Activated T-helper 1 cell treated with anti-CD3 and anti-CD28 coated beads, Interleukin-12 subunit alpha, Interleukin-12 subunit beta, Interleukin-2, Interleukin-4 antibody, amounts not matched to agents 30 ng/mL and 10 ng/mL and 1 ng/mL, durations not matched to agents 14 hours and 24 hours and 36 hours (primary cell): Measurements from ENCODE around the gene CSNK1G1. TPM values are rescaled to one million over a fixed set of nuclear protein-coding genes. Genes with fewer than 3 reads are reported as not detected.
"Not testable (repeated sequence)": the region's sequence is repeated elsewhere in the genome, so short reads cannot be mapped to it uniquely, and the experiment has no call there.

Source experiments
- DNase-seq: peaks from one replicate; pipeline ENCODE4 v3.0.0; 2021; ENCODE audit warnings: low spot score
- H3K27ac Mint-ChIP-seq: one replicate; pipeline ENCODE4 v1.8.0; 2021; ENCODE audit warnings: mild to moderate bottlenecking, mixed read lengths
- H3K27me3 Mint-ChIP-seq: one replicate; pipeline ENCODE4 v1.8.0; 2022; ENCODE audit warnings: mild to moderate bottlenecking, moderate library complexity, mixed read lengths; ENCODE audit not compliant: insufficient read depth
- H3K36me3 Mint-ChIP-seq: one replicate; pipeline ENCODE4 v1.8.0; 2021; ENCODE audit warnings: low read depth, mixed read lengths
- H3K4me1 Mint-ChIP-seq: one replicate; pipeline ENCODE4 v1.8.0; 2021; ENCODE audit warnings: low read depth, mixed read lengths
- H3K4me3 Mint-ChIP-seq: one replicate; pipeline ENCODE4 v1.8.0; 2021; ENCODE audit warnings: mild to moderate bottlenecking, moderate library complexity, mixed read lengths
- H3K9me3 Mint-ChIP-seq: one replicate; pipeline ENCODE4 v1.8.0; 2021; ENCODE audit warnings: mixed read lengths
- intact Hi-C: fragments of 100-400 bp; cut with micrococcal nuclease; formaldehyde crosslinking; loops from one replicate; pipeline ENCODE4 v1.15.1; 2024
- total RNA-seq: library from RNA; stranded (reverse); gene quantifications from 2 replicates; pipeline ENCODE4 v1.2.3, GENCODE V29; 2022

CSNK1G1 gene
- total RNA-seq, 1 donor from 2014 or later = 31.3 TPM

GRCh38 chr15:64275934-64276333 lies 80.0 kb downstream of the CSNK1G1 start:
- H3K9me3 Mint-ChIP-seq = no peaks in the 10 kb centered on the region
- H3K27me3 Mint-ChIP-seq = no peaks in the 10 kb centered on the region
- peaks cover 10% of the 10 kb centered on the region for H3K36me3 Mint-ChIP-seq
- H3K4me3 Mint-ChIP-seq = no peak overlapping the region
- H3K27ac Mint-ChIP-seq = no peak overlapping the region
- no peak for DNase-seq
- peaks cover 14% of the 10 kb centered on the region for H3K4me1 Mint-ChIP-seq
- intact Hi-C loops = no loop called here

GRCh38 chr15:64274341-64274950 lies 81.5 kb downstream of the CSNK1G1 start:
- Mint-ChIP-seq H3K4me1 (peaks cover 14% of the 10 kb centered on the region), H3K27ac (no peak overlapping the region)
- intact Hi-C loops = no loop called here

DNA sequence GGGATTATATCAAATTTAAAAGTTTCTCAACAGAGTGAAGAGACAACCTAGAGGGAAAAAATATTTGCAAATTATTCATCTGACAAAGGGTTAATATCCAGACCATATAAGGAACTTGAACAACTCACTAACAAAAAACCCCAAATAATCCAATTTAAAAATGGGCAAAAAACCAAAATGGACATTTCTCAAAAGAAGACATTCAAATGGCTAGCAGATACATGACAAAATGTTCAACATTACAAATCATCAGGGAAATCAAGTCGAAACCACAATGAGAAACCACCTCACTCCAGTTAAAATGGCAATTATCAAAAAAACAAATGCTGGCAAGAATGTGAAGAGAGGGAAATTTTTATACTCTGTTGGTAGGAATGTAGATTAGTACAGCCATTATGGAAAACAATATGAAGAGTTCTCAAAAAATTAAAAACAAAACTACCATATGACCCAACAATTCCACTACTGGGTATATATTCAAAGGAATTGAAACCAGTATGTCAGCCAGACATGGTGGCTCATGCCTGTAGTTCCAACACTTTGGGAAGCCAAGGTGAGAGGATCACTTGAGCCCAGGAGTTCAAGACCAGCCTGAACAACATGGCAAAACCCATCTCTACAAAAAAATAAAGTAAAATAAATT lies 88.5 kb downstream of the CSNK1G1 start:
- Mint-ChIP-seq H3K36me3 (peaks cover 41% of the 10 kb centered on the region), H3K9me3 (peaks cover 32% of the 10 kb centered on the region), H3K4me1 (peaks cover 33% of the 10 kb centered on the region), H3K27me3 (no peaks in the 10 kb centered on the region), H3K27ac (peak overlapping the region; percentile 33), H3K4me3 (no peak overlapping the region)
- intact Hi-C loops = loop anchor here (5.0 kb wide), 1 partner anchor 45 kb away; no protein-coding TSS in a partner anchor
- no peak for DNase-seq

More at GRCh38 chr15:64274341-64274950, 81.5 kb downstream of the CSNK1G1 start:
- Mint-ChIP-seq H3K36me3 (peaks cover 9% of the 10 kb centered on the region), H3K27me3 (no peaks in the 10 kb centered on the region), H3K4me3 (no peak overlapping the region), H3K9me3 (no peaks in the 10 kb centered on the region)
- DNase-seq = no peak

DNA sequence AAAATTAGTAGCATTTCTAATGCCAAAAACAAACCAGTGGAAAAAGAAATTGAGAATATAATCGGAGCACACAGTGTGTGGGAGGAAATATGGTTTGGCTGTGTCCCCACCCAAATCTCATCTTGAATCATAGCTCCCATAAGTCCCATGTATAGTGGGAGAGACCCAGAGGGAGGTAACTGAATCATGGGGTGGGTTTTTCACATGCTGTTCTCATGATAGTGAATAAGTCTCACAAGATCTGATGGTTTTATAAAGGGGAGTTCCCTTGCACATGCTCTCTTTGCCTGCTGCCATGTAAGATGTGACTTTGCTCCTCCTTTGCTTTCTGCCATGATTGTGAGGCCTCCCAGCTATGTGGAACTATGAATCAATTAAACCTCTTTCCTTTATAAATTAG lies 90.8 kb downstream of the CSNK1G1 start:
- peaks cover 40% of the 10 kb centered on the region for H3K4me1 Mint-ChIP-seq
- H3K36me3 Mint-ChIP-seq = peaks cover 41% of the 10 kb centered on the region
- H3K27me3 Mint-ChIP-seq, DNase-seq: not testable (repeated sequence)
- H3K4me3 Mint-ChIP-seq = peak overlapping the region; percentile 51
- peak overlapping the region; percentile 65 for H3K27ac Mint-ChIP-seq
- intact Hi-C loops = loop anchor here (1.0 to 5.0 kb wide), 2 partner anchors 17 to 43 kb away; no protein-coding TSS in a partner anchor
- peaks cover 32% of the 10 kb centered on the region for H3K9me3 Mint-ChIP-seq

DNA sequence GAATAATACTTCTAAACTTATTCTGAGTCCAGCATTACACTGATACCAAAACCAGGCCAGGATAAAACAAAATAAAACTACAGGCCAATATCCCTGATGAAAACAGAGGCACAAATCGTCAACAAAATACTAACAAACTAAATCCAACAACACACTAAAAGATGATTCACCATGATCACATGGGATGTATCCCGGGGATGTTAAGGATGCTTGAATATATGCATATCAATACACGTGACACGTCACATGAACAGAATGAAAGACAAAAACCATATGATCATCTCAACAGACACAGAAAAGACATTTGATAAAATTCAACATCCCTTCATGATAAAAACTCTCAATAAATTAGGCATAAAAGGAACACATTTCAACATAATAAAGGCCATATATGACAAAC lies 91.5 kb downstream of the CSNK1G1 start:
- Mint-ChIP-seq H3K4me1 (peaks cover 40% of the 10 kb centered on the region), H3K27me3 (no peaks in the 10 kb centered on the region), H3K9me3 (peaks cover 32% of the 10 kb centered on the region), H3K4me3 (no peak overlapping the region), H3K36me3 (peaks cover 41% of the 10 kb centered on the region), H3K27ac (no peak overlapping the region)
- DNase-seq = no peak
- intact Hi-C loops = no loop called here

DNA sequence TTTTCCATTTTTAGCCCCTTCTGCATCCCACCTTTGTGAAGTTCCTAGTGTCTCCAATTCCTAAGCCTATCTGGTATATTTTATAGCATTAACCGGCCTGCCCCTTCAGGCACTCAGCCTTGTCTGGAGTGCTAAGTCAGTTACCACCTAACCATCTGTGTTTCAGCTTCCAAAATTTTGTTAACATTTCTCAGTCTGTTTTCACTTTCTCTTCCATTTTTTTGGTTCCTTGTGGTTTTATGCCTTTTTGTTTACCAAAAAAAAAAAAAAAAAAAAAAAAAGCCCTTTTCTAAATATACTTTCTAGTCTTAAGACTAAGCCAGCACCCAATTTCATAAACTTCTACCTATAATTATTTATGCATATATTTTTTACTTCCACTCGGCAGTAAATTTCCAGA lies 92.4 kb downstream of the CSNK1G1 start:
- H3K27me3 Mint-ChIP-seq = no peaks in the 10 kb centered on the region
- H3K36me3 Mint-ChIP-seq = peaks cover 39% of the 10 kb centered on the region
- H3K9me3 Mint-ChIP-seq = peaks cover 32% of the 10 kb centered on the region
- DNase-seq = no peak
- H3K4me3 Mint-ChIP-seq = no peak overlapping the region
- H3K27ac Mint-ChIP-seq = no peak overlapping the region
- intact Hi-C loops = no loop called here
- peaks cover 40% of the 10 kb centered on the region for H3K4me1 Mint-ChIP-seq

- Mint-ChIP-seq H3K27me3 (no peaks in the 10 kb centered on the region), H3K27ac (no peak overlapping the region), H3K4me1 (peaks cover 17% of the 10 kb centered on the region), H3K36me3 (peaks cover 15% of the 10 kb centered on the region), H3K9me3 (peaks cover 4% of the 10 kb centered on the region), H3K4me3 (no peak overlapping the region)
- intact Hi-C loops = no loop called here
- no peak for DNase-seq
These were observed 99.9 kb downstream of the CSNK1G1 start for GRCh38 chr15:64256051-64256450.

- H3K4me3 Mint-ChIP-seq = no peak overlapping the region
- peaks cover 49% of the 10 kb centered on the region for H3K4me1 Mint-ChIP-seq
- no peak for DNase-seq
- intact Hi-C loops = no loop called here
- H3K27ac Mint-ChIP-seq = no peak overlapping the region
- H3K27me3 Mint-ChIP-seq = no peaks in the 10 kb centered on the region
- peaks cover 4% of the 10 kb centered on the region for H3K9me3 Mint-ChIP-seq
- peaks cover 21% of the 10 kb centered on the region for H3K36me3 Mint-ChIP-seq
These were observed 104.3 kb downstream of the CSNK1G1 start for GRCh38 chr15:64251658-64252057.

DNA sequence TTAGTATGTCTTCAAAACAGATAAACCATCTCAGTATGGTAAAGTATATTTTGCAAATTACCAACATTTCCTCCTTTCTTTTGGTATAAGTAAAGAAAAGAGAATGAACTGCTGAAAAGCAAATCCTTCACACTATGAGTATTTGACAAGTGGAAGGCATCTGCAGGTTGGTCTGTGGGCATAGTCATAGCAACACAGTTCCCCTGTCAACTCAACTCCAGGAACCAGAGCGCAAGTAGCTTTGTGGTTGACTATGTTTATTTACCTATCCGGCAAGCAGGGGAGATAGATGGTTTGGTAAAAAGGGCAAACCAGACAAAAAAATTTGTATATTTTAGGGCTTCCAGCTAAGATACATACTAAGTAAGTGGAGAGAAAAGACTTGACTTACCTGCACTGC lies 104.9 kb downstream of the CSNK1G1 start:
- no peak for DNase-seq
- no peak overlapping the region for H3K27ac Mint-ChIP-seq
- H3K36me3 Mint-ChIP-seq = peaks cover 20% of the 10 kb centered on the region
- intact Hi-C loops = no loop called here
- H3K9me3 Mint-ChIP-seq = peaks cover 2% of the 10 kb centered on the region
- H3K27me3 Mint-ChIP-seq = no peaks in the 10 kb centered on the region
- H3K4me1 Mint-ChIP-seq = peaks cover 51% of the 10 kb centered on the region
- H3K4me3 Mint-ChIP-seq = no peak overlapping the region

- no peak for DNase-seq
- Mint-ChIP-seq H3K36me3 (peaks cover 19% of the 10 kb centered on the region), H3K27me3 (no peaks in the 10 kb centered on the region), H3K27ac (no peak overlapping the region), H3K4me1 (peaks cover 51% of the 10 kb centered on the region), H3K4me3 (no peak overlapping the region), H3K9me3 (no peaks in the 10 kb centered on the region)
- intact Hi-C loops = loop anchor here (5.0 to 10.0 kb wide), 5 partner anchors 32 to 1055 kb away; partner anchors contain the start of genes CIAO2A and SNX1
These were observed 105.9 kb downstream of the CSNK1G1 start for GRCh38 chr15:64249883-64250575.

DNA sequence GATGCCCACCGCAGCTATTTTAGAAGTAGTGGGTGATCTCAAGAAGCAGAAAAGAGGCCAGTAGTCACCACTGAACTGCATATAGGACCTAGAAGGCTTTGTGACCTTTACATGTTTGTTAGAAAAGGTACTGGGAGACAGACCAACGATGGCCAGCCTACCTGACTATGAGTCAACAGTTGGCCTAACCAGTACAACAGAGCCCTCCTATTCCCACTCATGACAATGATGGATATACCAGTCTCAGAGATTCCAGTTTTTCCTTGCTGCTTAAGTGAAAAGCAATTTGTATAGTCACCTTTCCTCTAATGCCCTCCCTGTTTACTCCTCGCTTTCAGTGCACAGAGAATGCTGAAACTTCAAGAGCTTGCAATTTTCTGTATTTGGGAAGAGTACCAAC lies 106.6 kb downstream of the CSNK1G1 start:
- Mint-ChIP-seq H3K27ac (peak overlapping the region; percentile 8), H3K4me1 (peaks cover 57% of the 10 kb centered on the region), H3K27me3 (peaks cover 2% of the 10 kb centered on the region), H3K36me3 (peaks cover 25% of the 10 kb centered on the region), H3K9me3 (no peaks in the 10 kb centered on the region), H3K4me3 (no peak overlapping the region)
- intact Hi-C loops = loop anchor here (5.0 to 10.0 kb wide), 5 partner anchors 33 to 1055 kb away; partner anchors contain the start of genes CIAO2A and SNX1
- DNase-seq = no peak

DNA sequence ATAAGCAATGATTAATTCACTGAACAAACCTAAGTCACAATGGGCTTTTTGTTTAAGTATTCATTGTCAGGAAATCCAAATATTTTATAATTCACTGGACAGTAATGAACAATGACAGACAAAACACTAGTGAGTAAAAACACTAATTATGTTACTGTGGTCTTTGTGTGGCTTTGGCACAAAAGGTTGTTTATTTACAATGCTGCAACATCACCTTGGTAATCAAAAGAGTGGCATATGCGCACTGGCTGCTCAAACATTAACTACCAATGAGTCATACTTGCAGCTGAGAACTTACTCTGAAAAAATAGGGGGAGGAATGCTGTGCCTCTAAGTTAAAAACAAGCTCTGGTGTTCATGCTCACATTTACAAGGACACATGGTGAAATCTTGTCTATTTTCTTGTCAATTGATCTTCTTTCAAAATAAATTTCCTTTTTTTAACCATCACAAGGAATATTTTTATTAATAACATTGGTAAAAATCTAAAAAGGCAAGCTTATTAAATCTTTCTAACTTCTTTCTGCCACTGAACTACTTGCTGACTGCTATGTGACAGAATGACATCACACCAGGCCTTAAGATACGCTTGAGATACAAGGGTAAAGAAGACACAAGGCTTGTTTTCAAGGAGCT lies 107.9 kb downstream of the CSNK1G1 start:
- Mint-ChIP-seq H3K4me3 (peak overlapping the region; percentile 6), H3K36me3 (peaks cover 28% of the 10 kb centered on the region), H3K27me3 (peaks cover 2% of the 10 kb centered on the region), H3K27ac (peak overlapping the region; percentile 76), H3K9me3 (no peaks in the 10 kb centered on the region), H3K4me1 (peaks cover 57% of the 10 kb centered on the region)
- peak; percentile 27 for DNase-seq
- intact Hi-C loops = loop anchor here (1.0 to 10.0 kb wide), 10 partner anchors 17 to 1053 kb away; partner anchors contain the start of genes CIAO2A, CSNK1G1, PPIB and SNX1
